ENCODE data around the gene KDM3B. TPM values are rescaled to one million over a fixed set of nuclear protein-coding genes. Genes with fewer than 3 reads are reported as not detected.
A peak's percentile ranks its signal among the peaks of the same experiment; 100 is the strongest.

Gene KDM3B, protein sequence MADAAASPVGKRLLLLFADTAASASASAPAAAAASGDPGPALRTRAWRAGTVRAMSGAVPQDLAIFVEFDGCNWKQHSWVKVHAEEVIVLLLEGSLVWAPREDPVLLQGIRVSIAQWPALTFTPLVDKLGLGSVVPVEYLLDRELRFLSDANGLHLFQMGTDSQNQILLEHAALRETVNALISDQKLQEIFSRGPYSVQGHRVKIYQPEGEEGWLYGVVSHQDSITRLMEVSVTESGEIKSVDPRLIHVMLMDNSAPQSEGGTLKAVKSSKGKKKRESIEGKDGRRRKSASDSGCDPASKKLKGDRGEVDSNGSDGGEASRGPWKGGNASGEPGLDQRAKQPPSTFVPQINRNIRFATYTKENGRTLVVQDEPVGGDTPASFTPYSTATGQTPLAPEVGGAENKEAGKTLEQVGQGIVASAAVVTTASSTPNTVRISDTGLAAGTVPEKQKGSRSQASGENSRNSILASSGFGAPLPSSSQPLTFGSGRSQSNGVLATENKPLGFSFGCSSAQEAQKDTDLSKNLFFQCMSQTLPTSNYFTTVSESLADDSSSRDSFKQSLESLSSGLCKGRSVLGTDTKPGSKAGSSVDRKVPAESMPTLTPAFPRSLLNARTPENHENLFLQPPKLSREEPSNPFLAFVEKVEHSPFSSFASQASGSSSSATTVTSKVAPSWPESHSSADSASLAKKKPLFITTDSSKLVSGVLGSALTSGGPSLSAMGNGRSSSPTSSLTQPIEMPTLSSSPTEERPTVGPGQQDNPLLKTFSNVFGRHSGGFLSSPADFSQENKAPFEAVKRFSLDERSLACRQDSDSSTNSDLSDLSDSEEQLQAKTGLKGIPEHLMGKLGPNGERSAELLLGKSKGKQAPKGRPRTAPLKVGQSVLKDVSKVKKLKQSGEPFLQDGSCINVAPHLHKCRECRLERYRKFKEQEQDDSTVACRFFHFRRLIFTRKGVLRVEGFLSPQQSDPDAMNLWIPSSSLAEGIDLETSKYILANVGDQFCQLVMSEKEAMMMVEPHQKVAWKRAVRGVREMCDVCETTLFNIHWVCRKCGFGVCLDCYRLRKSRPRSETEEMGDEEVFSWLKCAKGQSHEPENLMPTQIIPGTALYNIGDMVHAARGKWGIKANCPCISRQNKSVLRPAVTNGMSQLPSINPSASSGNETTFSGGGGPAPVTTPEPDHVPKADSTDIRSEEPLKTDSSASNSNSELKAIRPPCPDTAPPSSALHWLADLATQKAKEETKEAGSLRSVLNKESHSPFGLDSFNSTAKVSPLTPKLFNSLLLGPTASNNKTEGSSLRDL (N-terminal part only)
- 10 to 100 TPM; 61.2 to 85.1 TPM for total RNA-seq

DNA sequence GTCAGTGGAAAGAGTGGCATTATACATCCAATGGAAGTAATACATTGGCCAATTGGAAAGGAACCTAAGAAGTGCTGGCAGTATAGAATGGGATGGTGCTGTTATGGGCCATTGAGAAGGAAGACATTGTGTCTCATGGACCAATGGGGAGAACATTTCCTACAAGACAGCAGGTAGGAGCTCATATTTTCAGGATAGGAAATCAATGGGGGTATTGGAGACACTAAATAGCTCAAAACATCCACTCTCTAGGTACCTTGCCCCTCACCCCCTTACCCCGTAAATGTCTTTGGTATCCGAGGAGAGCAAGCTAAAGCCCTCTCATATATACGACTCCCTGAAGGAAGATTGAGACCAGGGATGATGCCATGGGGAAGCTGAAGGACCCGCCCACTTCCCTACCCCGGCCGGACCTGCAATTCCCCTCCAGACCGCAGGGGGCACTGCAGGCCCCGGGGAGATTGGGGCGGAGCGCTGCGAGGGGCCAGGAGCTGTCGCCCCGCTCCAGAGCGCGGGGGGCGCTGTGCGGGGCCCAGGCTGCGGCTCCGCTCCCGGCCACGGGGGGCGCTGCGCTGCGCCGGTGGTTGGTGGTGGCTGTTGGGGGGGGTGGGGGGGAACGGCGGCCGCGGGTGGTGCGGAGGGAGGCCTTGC lies at the start of gene KDM3B:
KDM3B (plus strand) TSS at position 615 of the 651 bp plus-strand sequence. CDS start 111 bp downstream, outside the sequence.
- intact Hi-C loops (cut with DNase I), result no loop called here

DNA sequence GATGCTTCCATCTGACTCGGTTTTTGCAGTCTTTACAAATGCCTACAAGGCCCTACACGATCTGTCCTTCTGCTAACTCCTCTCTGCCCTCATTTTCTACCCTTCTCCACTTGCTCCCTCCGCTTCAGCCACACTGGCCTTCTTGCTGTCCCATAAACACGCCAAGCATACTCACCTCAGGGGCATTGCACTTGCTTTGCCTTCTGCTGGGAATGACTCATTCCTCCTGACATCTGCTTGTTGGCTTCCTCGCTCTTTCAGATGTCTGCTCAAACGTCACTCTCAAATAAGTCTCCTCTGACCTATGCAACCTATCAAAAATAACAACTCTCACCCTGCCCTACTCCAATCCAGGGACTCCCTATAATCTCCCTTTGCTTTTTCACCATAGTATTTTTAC lies 49.1 kb upstream of the KDM3B start:
- DNase-seq (ENCODE audit: low spot score), result no peak

More for the DNA sequence above, at the start of gene KDM3B:
- Histone ChIP-seq H3K27me3 (replicated peaks; ENCODE audit: insufficient read depth) (no peaks in the 10 kb centered on the region), H3K36me3 (no peaks in the 10 kb centered on the region), H3K4me1 (replicated peaks) (peaks cover 9% of the 10 kb centered on the region), H3K9me3 (no peaks in the 10 kb centered on the region), H3K27ac (peak within 1 kb of the TSS; percentile 88 to 99), H3K4me3 (peak within 1 kb of the TSS; percentile 85 to 96)
- WGBS, result 19% methylated on average over 12 of the region's 30 CpGs
- TF ChIP-seq, protein P1, sequence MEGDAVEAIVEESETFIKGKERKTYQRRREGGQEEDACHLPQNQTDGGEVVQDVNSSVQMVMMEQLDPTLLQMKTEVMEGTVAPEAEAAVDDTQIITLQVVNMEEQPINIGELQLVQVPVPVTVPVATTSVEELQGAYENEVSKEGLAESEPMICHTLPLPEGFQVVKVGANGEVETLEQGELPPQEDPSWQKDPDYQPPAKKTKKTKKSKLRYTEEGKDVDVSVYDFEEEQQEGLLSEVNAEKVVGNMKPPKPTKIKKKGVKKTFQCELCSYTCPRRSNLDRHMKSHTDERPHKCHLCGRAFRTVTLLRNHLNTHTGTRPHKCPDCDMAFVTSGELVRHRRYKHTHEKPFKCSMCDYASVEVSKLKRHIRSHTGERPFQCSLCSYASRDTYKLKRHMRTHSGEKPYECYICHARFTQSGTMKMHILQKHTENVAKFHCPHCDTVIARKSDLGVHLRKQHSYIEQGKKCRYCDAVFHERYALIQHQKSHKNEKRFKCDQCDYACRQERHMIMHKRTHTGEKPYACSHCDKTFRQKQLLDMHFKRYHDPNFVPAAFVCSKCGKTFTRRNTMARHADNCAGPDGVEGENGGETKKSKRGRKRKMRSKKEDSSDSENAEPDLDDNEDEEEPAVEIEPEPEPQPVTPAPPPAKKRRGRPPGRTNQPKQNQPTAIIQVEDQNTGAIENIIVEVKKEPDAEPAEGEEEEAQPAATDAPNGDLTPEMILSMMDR (IDR thresholded peaks at IDR 0.05), result peak; percentile 92 to 99 (median 96)
- no peak for TF ChIP-seq POLR2A (IDR thresholded peaks at IDR 0.05)
- peak; percentile 48 for TF ChIP-seq POLR2AphosphoS5 (IDR thresholded peaks at IDR 0.05)
- DNase-seq (ENCODE audit: low spot score), result peak; percentile 61

DNA sequence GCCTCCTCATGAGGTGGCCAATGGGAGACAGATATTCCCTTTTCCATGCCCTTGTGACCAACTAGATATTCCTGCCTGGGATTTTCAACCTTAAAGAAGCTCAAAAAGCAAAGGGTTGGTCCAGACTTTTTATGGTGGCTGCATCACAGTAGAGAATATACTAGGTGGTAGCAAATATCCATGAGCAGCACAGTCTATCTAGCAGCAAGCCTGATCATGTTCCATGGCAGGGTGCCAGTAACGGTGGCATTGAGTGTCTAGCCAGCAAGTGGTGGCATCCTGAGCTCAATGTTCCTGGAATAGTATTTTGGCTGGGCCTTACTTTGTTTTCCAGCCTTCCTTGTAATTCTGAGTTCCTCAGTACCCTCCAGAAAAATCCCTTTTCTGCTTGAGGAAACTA lies 46.7 kb upstream of the KDM3B start:
- TF ChIP-seq, protein P1 (IDR thresholded peaks at IDR 0.05), result no peak
- TF ChIP-seq POLR2AphosphoS5 (IDR thresholded peaks at IDR 0.05), result peak; percentile 62
- TF ChIP-seq POLR2A (IDR thresholded peaks at IDR 0.05), result no peak
- no peaks in the 10 kb centered on the region for H3K4me1 ChIP-seq (replicated peaks)
- H3K9me3 ChIP-seq, result no peaks in the 10 kb centered on the region
- H3K27me3 ChIP-seq (replicated peaks; ENCODE audit: insufficient read depth), result no peaks in the 10 kb centered on the region
- no peak overlapping the region for H3K27ac ChIP-seq
- H3K36me3 ChIP-seq, result no peaks in the 10 kb centered on the region
- intact Hi-C loops (cut with DNase I), result no loop called here
- no peak overlapping the region for H3K4me3 ChIP-seq
- 32% methylated on average over 1 of the region's 1 CpG for WGBS
- DNase-seq (ENCODE audit: low spot score), result peak; percentile 84

More for the DNA sequence above, 49.1 kb upstream of the KDM3B start:
- no peaks in the 10 kb centered on the region for H3K9me3 ChIP-seq
- no peak overlapping the region for H3K27ac ChIP-seq
- no peaks in the 10 kb centered on the region for H3K4me1 ChIP-seq (replicated peaks)
- 90% methylated on average over 6 of the region's 6 CpGs for WGBS
- TF ChIP-seq POLR2AphosphoS5 (IDR thresholded peaks at IDR 0.05) (no peak), POLR2A (IDR thresholded peaks at IDR 0.05) (no peak)
- TF ChIP-seq, protein P1 (IDR thresholded peaks at IDR 0.05), result no peak
- no peaks in the 10 kb centered on the region for H3K36me3 ChIP-seq
- no peaks in the 10 kb centered on the region for H3K27me3 ChIP-seq (replicated peaks; ENCODE audit: insufficient read depth)
- no peak overlapping the region for H3K4me3 ChIP-seq
- intact Hi-C loops (cut with DNase I), result no loop called here

DNA sequence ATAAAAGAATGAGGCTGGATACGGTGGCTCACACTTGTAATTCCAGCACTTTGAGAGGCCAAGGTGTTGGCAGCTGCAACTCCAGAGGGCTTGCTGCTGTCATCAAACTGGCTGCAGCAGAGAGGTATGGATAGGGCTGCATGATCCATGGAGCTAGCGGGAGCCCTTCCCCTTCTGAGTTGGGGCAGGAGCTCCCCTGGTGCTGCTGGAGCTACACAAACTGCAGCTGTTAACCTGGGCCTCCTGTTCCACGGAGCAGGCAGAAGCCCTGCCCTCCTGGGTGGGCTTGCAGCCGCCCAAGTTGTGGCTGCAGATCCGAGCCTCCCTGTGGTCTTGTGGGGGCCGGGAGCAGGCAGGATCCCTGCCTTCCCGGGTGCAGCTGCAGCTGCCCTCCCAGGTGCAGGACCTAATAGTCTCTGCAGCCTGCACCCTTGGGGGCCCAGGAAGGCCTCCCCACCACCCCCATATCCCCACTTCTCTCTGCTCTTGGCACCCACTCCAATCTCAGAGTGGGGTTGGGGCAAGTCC lies 36.7 kb upstream of the KDM3B start:
- WGBS, result 93% methylated on average over 7 of the region's 7 CpGs
- DNase-seq (ENCODE audit: low spot score), result no peak

More for the DNA sequence above, 36.7 kb upstream of the KDM3B start:
- no peak overlapping the region for H3K4me3 ChIP-seq
- TF ChIP-seq, protein P1 (IDR thresholded peaks at IDR 0.05), result no peak
- TF ChIP-seq POLR2AphosphoS5 (IDR thresholded peaks at IDR 0.05), result no peak
- TF ChIP-seq POLR2A (IDR thresholded peaks at IDR 0.05), result no peak
- H3K27ac ChIP-seq, result no peak overlapping the region
- intact Hi-C loops (cut with DNase I), result no loop called here
- no peaks in the 10 kb centered on the region for H3K27me3 ChIP-seq (replicated peaks; ENCODE audit: insufficient read depth)
- no peaks in the 10 kb centered on the region for H3K4me1 ChIP-seq (replicated peaks)
- H3K9me3 ChIP-seq, result no peaks in the 10 kb centered on the region
- no peaks in the 10 kb centered on the region for H3K36me3 ChIP-seq

Measured in prostate gland (tissue), 2 donors.